ENCODE measurements around the gene KIFC3. TPM values are rescaled to one million over a fixed set of nuclear protein-coding genes. Genes with fewer than 3 reads are reported as not detected.

KIFC3 gene
- total RNA-seq, 1 experiment from 2014 or later, result 32.6 TPM

DNA sequence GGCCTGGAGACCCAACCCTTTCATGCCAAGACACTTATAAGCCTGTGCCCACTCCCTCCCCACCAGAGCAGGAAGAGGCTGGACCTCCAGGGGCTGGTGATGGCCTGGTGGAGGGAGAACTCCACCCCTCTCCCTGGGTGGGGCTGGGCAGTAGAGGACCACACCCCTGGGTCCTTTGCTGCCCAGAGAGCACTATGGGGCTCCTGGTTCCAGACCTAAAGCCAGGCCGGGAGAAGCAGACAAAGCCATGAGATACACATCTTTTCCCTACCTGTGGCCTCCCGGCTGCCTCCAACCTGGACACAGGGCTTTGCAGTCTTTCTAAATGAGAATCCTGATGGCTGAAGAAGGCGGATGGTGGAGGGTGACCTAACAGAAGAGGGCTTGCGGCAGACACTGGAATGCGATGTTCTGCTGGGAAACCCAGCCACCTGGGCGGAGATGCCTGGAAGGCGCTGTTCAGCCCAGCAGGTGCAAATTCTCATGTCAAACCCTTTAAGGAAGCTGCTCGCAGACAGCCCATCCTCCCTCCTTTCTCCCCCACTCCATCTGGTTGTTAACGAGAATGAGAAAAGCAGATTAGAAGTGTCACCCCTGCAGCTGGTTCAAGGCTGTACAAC, 43.9 kb upstream of the KIFC3 start:
- BruUV-seq (replicated peaks), result no TSS peak
- H3K79me2 ChIP-seq (ENCODE audit: low read length), result no peaks in the 10 kb centered on the region
- H3K4me1 ChIP-seq (ENCODE audit: insufficient read depth, low read length), result no peaks in the 10 kb centered on the region
- CTCF ChIA-PET, result no interaction called here
- H3K4me3 ChIP-seq (ENCODE audit: low read length), result no peak overlapping the region
- no peaks in the 10 kb centered on the region for H3K27me3 ChIP-seq (ENCODE audit: low read length)
- no peaks in the 10 kb centered on the region for H3K9me2 ChIP-seq (replicated peaks; ENCODE audit: low read length)
- H3K9me3 ChIP-seq (ENCODE audit: low read length), result no peaks in the 10 kb centered on the region
- no peak overlapping the region for H3K9ac ChIP-seq (ENCODE audit: low read length)
- DNase-seq (no peak), ATAC-seq (no peak)
- H4K20me1 ChIP-seq (ENCODE audit: low read length), result no peaks in the 10 kb centered on the region
- H3F3A ChIP-seq (ENCODE audit: low read length, unreplicated experiment), result no peaks in the 10 kb centered on the region
- intact Hi-C loops (cut with micrococcal nuclease), result no loop called here
- no peak overlapping the region for H3K4me2 ChIP-seq (ENCODE audit: low read length)
- no peaks in the 10 kb centered on the region for H3K36me3 ChIP-seq (ENCODE audit: low read depth, low read length)
- H3K27ac ChIP-seq (ENCODE audit: low read length), result no peak overlapping the region
- H2AFZ ChIP-seq (ENCODE audit: low read length), result no peak overlapping the region
- TF ChIP-seq, protein P1, sequence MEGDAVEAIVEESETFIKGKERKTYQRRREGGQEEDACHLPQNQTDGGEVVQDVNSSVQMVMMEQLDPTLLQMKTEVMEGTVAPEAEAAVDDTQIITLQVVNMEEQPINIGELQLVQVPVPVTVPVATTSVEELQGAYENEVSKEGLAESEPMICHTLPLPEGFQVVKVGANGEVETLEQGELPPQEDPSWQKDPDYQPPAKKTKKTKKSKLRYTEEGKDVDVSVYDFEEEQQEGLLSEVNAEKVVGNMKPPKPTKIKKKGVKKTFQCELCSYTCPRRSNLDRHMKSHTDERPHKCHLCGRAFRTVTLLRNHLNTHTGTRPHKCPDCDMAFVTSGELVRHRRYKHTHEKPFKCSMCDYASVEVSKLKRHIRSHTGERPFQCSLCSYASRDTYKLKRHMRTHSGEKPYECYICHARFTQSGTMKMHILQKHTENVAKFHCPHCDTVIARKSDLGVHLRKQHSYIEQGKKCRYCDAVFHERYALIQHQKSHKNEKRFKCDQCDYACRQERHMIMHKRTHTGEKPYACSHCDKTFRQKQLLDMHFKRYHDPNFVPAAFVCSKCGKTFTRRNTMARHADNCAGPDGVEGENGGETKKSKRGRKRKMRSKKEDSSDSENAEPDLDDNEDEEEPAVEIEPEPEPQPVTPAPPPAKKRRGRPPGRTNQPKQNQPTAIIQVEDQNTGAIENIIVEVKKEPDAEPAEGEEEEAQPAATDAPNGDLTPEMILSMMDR (conservative IDR thresholded peaks at IDR 0.05; ENCODE audit: low read depth, low read length), result no peak
- no peak for TF ChIP-seq EZH2phosphoT487 (IDR thresholded peaks at IDR 0.05; ENCODE audit: borderline replicate concordance, low read length)
- no peak for TF ChIP-seq EZH2 (IDR thresholded peaks at IDR 0.05; ENCODE audit: low read length, unreplicated experiment)
- POLR2A ChIA-PET (ENCODE audit: unreplicated experiment), result no interaction called here

DNA sequence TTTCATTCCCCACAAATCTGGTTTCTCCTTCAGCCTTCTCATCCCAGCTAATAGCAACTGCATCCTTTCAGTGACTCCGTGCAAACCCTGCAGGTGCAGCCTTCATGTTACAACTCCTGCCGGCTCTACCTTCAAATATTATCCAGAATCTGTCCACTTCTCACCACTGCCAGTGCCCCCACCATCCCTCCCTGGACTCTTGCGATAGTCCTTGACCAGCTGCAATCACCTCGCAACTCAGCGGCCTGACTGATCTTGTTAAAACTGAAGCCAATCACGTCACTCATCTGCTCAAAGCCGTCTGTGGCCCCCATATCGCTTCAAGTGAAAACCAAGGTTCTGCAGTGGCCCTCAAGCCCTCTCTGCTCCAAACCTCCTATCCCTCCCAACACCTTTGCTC, 42.8 kb upstream of the KIFC3 start:
- ATAC-seq, result no peak
- Histone ChIP-seq H3K9me3 (ENCODE audit: low read length) (no peaks in the 10 kb centered on the region), H3K9ac (ENCODE audit: low read length) (no peak overlapping the region), H3K36me3 (ENCODE audit: low read depth, low read length) (no peaks in the 10 kb centered on the region), H4K20me1 (ENCODE audit: low read length) (no peaks in the 10 kb centered on the region), H2AFZ (ENCODE audit: low read length) (no peak overlapping the region), H3K27me3 (ENCODE audit: low read length) (no peaks in the 10 kb centered on the region), H3K4me1 (ENCODE audit: insufficient read depth, low read length) (no peaks in the 10 kb centered on the region), H3K79me2 (ENCODE audit: low read length) (no peaks in the 10 kb centered on the region), H3K4me2 (ENCODE audit: low read length) (no peak overlapping the region), H3K4me3 (ENCODE audit: low read length) (no peak overlapping the region), H3K27ac (ENCODE audit: low read length) (no peak overlapping the region), H3F3A (ENCODE audit: low read length, unreplicated experiment) (no peaks in the 10 kb centered on the region), H3K9me2 (replicated peaks; ENCODE audit: low read length) (no peaks in the 10 kb centered on the region)
- no TSS peak for BruUV-seq (replicated peaks)
- no peak for DNase-seq
- TF ChIP-seq, protein P1 (conservative IDR thresholded peaks at IDR 0.05; ENCODE audit: low read depth, low read length), result no peak
- TF ChIP-seq EZH2phosphoT487 (IDR thresholded peaks at IDR 0.05; ENCODE audit: borderline replicate concordance, low read length) (no peak), EZH2 (IDR thresholded peaks at IDR 0.05; ENCODE audit: low read length, unreplicated experiment) (no peak)
- intact Hi-C loops (cut with micrococcal nuclease), result no loop called here
- ChIA-PET CTCF (no interaction called here), POLR2A (ENCODE audit: unreplicated experiment) (no interaction called here)

DNA sequence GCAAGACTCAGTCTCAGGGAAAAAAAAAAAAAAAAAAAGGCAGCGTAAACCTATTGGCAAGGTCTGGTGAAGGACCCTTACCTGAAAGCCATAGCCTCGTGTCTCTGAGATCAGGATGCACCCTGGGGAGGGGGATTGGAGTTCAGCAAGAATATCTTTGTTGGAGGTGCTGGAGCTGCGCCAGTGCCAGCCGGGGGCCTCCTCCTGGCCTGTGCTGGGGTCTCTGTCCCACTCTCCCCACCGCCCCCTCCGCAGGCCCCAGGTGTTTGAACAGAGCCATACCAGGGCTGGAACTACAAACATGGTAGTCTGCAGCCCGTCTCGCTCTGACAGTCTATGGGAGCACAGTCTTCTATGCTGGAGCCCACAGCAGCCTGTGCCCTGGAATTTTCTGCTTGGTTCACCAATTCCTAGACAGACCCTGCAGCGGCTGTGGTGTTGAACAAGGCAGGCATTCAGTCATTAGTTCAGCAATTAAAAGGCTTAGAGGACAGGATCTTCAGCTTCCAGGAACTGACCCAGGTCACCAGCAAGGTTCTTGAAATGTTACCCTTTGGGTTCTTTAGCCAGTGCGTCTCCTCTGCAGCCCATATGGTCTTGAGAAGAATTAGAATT, 42.2 kb upstream of the KIFC3 start:
- CTCF ChIA-PET, result no interaction called here
- no peaks in the 10 kb centered on the region for H3F3A ChIP-seq (ENCODE audit: low read length, unreplicated experiment)
- no TSS peak for BruUV-seq (replicated peaks)
- no peaks in the 10 kb centered on the region for H3K79me2 ChIP-seq (ENCODE audit: low read length)
- no peaks in the 10 kb centered on the region for H3K9me3 ChIP-seq (ENCODE audit: low read length)
- no peaks in the 10 kb centered on the region for H3K27me3 ChIP-seq (ENCODE audit: low read length)
- H3K4me3 ChIP-seq (ENCODE audit: low read length), result no peak overlapping the region
- no peaks in the 10 kb centered on the region for H3K36me3 ChIP-seq (ENCODE audit: low read depth, low read length)
- no peak overlapping the region for H2AFZ ChIP-seq (ENCODE audit: low read length)
- no peak overlapping the region for H3K27ac ChIP-seq (ENCODE audit: low read length)
- no peaks in the 10 kb centered on the region for H3K9me2 ChIP-seq (replicated peaks; ENCODE audit: low read length)
- ATAC-seq (no peak), DNase-seq (no peak)
- no peaks in the 10 kb centered on the region for H4K20me1 ChIP-seq (ENCODE audit: low read length)
- TF ChIP-seq EZH2 (IDR thresholded peaks at IDR 0.05; ENCODE audit: low read length, unreplicated experiment), result no peak
- TF ChIP-seq EZH2phosphoT487 (IDR thresholded peaks at IDR 0.05; ENCODE audit: borderline replicate concordance, low read length), result no peak
- TF ChIP-seq, protein P1 (conservative IDR thresholded peaks at IDR 0.05; ENCODE audit: low read depth, low read length), result no peak
- H3K9ac ChIP-seq (ENCODE audit: low read length), result no peak overlapping the region
- H3K4me2 ChIP-seq (ENCODE audit: low read length), result no peak overlapping the region
- intact Hi-C loops (cut with micrococcal nuclease), result no loop called here
- POLR2A ChIA-PET (ENCODE audit: unreplicated experiment), result no interaction called here
- no peaks in the 10 kb centered on the region for H3K4me1 ChIP-seq (ENCODE audit: insufficient read depth, low read length)

Data from PC-3 (cell line).